GM12801 (cell line): ENCODE results near the gene PPP1CA.

ENCODE experiments used
- CTCF ChIP-seq: IDR thresholded peaks from one replicate; pipeline ENCODE4 v1.5.1; 2011; ENCODE audit warnings: control low read depth; ENCODE audit not compliant: insufficient read length; ENCODE audit errors: extremely low read depth

Gene PPP1CA

DNA sequence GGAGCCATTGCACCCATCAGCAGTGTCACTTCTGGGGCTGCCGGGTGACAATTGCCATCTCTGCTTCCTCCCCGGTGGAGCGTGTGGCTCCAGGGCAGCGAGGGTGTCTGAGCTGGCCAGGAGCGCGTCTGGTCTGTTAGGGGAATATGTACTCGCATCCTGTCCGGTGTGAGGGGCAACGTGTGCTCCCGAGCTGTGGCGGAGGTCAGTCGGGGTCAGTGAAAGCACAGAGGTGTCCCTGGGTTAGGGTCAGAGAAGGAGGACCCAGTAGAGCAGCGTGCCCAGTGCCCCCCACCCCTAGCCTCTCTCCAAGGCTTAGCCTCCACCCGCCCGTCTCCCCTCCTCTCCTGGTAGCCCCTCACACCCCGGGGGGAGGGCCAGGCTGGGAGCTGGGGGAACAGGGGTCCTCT lies 29.7 kb downstream of the PPP1CA start:
- no peak for TF ChIP-seq CTCF

- TF ChIP-seq CTCF = no peak
Observed at GRCh38 chr11:67371189-67371910, 30.3 kb downstream of the PPP1CA start.

DNA sequence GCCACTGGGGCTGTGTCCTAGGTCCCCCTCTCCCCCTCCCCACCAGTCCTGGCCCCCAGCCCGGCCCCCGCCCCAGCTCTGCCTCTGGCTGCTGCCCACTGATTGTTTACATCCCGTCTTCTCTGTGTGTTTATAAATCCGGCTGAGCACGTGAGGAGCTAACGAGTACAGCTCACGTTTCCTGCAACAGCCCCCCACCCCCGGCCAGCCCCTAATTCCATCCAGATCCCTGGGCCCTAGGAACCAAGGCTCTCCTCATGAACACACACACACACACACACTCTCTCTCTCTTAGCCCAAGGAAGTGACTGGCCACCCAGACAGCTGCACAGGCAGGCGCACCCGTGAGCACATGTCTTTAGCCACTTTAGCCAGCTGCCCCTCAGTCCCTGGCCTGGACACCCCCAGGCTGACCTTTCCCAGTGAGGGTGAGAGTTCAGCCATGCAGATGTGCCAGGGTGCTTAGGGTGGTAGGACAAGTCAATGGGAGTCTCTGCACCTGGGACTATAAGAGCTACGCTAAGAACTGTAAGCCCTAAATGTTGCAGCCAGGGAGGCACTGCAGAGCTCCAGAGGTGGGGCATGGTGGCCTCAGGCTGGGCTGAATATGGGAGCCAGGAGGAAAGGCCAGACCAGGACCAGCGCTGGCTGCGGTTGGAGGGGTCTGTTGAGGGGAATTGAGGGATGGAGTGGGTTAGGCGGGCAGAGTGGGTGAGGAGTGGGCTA lies 31.1 kb downstream of the PPP1CA start:
- no peak for TF ChIP-seq CTCF

GRCh38 chr11:67369801-67370284 lies 31.8 kb downstream of the PPP1CA start:
- TF ChIP-seq CTCF = no peak

- no peak for TF ChIP-seq CTCF
Observed at GRCh38 chr11:67369275-67369674, 32.4 kb downstream of the PPP1CA start.

DNA sequence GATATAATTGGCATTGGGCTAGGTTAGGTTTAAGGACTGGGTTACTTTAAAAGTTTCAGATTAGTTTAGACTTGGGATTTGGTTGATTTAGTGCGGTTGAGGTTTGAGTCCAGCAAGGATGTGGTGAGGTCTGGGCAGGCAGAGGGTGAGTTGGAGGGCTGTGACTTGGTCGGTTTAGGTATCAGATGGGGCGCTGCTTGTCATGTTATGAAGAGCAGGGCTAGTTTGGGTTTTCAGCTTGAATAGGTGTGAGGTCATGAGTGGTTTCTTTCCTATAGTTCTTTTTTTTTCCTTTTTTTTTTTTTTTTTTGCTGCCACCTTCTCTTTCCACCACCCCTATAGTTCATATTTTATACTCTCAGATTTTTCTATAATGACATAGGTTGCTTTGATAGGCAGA lies 33.0 kb downstream of the PPP1CA start:
- TF ChIP-seq CTCF = no peak

GRCh38 chr11:67367761-67368227 lies 33.9 kb downstream of the PPP1CA start:
- TF ChIP-seq CTCF = no peak
